GM13976 (cell line): ENCODE measurements around the gene ZNF496.
"Not testable (repeated sequence)": the region's sequence is repeated elsewhere in the genome, so short reads cannot be mapped to it uniquely, and the experiment has no call there.

Source experiments
- DNase-seq: peaks from one replicate; pipeline ENCODE4 v3.0.0; 2012; ENCODE audit warnings: low spot score
- CTCF ChIP-seq: IDR thresholded peaks from 2 replicates; pipeline ENCODE4 v1.5.1; 2012; ENCODE audit warnings: borderline replicate concordance, mild to moderate bottlenecking; ENCODE audit not compliant: insufficient read depth; ENCODE audit errors: extremely low read depth, missing control alignments, control extremely low read depth
- in situ Hi-C: fragments of 300-500 bp; cut with MboI; formaldehyde crosslinking; loops from one replicate; pipeline ENCODE4 v1.12.0; 2022; ENCODE audit warnings: low sequenced_read_pairs, mixed read lengths, inconsistent platforms; ENCODE audit not compliant: unreplicated experiment

The ZNF496 gene

DNA sequence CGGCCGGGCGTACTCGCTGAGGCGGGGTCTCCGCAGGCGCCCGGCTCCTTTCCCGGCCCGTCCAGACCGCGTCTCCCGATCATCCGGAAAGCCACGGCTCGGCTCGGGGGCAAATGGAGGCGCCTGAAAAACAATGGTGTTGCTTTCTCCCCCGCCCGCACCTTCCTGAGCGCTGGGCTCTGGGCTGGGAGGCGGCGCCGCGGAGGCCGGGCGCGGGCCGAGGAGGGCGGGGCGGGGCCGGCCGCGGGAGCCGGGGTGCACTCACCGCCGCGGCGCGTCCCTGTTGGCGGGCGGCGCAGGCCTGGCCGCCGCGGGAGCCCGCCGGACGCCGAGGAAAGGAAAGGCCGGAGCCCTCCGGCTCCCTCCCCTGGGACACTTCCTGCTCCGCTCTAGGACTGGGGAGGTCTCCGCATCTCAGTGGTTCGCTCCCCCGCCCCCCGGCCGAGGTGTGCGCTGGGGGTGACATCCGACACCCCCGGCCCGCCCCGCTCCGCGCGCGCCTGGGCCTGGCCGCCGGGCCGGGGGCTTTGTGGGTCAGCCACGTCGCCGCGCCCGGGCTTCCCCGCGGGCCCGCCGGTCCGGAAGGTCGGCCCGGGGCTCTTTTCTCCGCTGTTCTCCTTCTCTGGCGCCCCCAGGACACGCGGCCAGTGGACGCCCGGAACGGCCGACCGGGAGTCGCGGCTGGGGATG is at the start of gene ZNF496:
TSS of gene ZNF496 (minus strand) at position 343 of the 690 bp plus-strand sequence. CDS start 2,289 bp downstream, outside the sequence.
- peak; percentile 91 for DNase-seq
- TF ChIP-seq CTCF, result no peak
- in situ Hi-C loops, result no loop called here

- TF ChIP-seq CTCF, result no peak
- DNase-seq, result no peak
- in situ Hi-C loops, result loop anchor here (10.0 kb wide), 1 partner anchor 106 kb away; no protein-coding TSS in a partner anchor
Observed at GRCh38 chr1:247378334-247379073, 46.8 kb upstream of the ZNF496 start.

- in situ Hi-C loops, result loop anchor here (10.0 kb wide), 1 partner anchor 107 kb away; no protein-coding TSS in a partner anchor
- not testable (repeated sequence) for DNase-seq
Observed at GRCh38 chr1:247377656-247378055, 46.0 kb upstream of the ZNF496 start.

DNA sequence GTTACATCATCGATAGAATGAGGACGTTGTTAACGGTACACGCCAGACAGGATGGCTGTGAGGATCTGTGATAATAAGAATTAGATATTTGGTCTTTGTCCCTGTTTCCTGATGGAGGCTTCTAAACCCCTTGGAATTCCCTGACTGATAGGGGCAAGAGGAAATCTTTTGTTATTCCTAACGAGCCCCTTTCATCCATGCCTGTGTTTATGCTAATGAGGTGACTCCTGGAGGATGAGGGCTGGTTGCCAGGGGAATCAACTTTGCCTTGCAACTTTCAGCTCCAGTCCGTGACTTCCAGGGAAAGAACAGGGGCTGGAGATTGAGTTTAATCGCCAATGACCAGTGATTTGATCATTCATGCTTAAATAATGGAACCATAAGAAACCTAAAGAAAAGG is 45.0 kb upstream of the ZNF496 start:
- no peak for TF ChIP-seq CTCF
- no peak for DNase-seq
- in situ Hi-C loops, result loop anchor here (10.0 kb wide), 1 partner anchor 108 kb away; no protein-coding TSS in a partner anchor

- in situ Hi-C loops, result loop anchor here (10.0 kb wide), 1 partner anchor 109 kb away; no protein-coding TSS in a partner anchor
- DNase-seq, result no peak
- no peak for TF ChIP-seq CTCF
Observed at GRCh38 chr1:247375747-247376146, 44.1 kb upstream of the ZNF496 start.

- in situ Hi-C loops, result loop anchor here (10.0 kb wide), 1 partner anchor 110 kb away; no protein-coding TSS in a partner anchor
- not testable (repeated sequence) for DNase-seq
Observed at GRCh38 chr1:247374651-247375334, 43.1 kb upstream of the ZNF496 start.

GRCh38 chr1:247373721-247374141 is 42.1 kb upstream of the ZNF496 start:
- in situ Hi-C loops, result loop anchor here (10.0 kb wide), 1 partner anchor 111 kb away; no protein-coding TSS in a partner anchor
- no peak for TF ChIP-seq CTCF
- peak; percentile 52 for DNase-seq
